ENCODE data around the gene BCAS3.
A peak's percentile ranks its signal among the peaks of the same experiment; 100 is the strongest.
"Not testable (repeated sequence)": the region's sequence is repeated elsewhere in the genome, so short reads cannot be mapped to it uniquely, and the experiment has no call there.

BCAS3 gene

GRCh38 chr17:60773552-60773951, 95.9 kb downstream of the BCAS3 start:
- intact Hi-C loops (cut with DNase I), result no loop called here
- DNase-seq, result no peak

DNA sequence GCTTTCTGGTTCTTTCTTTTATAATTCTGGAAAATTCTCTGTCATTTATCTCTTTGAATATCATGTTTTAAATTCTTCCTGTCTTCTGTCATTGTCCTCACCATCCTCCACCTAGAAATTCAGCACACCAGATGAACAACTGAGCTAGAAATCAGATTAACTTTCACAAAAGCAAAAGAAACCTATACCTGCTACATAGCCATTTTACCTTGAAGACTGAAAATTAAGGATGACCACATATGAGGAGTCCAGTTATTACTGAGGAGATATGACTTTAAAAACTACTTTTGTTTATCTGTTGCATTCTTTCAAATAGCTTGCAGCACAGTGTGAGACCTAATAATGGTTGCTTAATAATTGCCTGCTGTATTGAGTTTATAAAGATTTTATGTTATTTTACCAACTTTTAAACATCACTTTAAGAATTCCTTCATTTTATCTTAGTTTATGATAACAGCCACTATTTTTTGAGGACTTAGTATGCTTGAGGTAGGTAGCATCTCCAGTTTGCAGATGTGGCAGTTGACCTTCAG, 104.3 kb downstream of the BCAS3 start:
- intact Hi-C loops (cut with DNase I), result no loop called here

DNA sequence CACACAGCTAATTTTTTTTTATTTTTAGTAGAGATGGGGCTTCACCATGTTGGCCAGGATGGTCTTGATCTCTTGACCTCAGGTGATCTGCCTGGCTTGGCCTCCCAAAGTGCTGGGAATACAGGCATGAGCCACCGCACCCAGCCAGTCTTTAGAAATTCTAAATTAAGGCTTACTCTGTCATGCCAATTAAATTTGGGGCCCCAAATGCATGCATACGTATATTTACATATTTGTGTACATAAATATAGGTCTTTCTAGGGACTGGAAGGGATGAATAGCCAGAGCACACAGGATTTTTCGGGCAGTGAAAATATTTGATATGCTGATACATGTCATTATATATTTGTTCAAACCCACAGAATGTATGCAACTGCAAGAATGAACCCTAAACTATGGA, 105.1 kb downstream of the BCAS3 start:
- DNase-seq, result no peak
- intact Hi-C loops (cut with DNase I), result no loop called here

More for the DNA sequence above, 104.3 kb downstream of the BCAS3 start:
- no peak for DNase-seq

DNA sequence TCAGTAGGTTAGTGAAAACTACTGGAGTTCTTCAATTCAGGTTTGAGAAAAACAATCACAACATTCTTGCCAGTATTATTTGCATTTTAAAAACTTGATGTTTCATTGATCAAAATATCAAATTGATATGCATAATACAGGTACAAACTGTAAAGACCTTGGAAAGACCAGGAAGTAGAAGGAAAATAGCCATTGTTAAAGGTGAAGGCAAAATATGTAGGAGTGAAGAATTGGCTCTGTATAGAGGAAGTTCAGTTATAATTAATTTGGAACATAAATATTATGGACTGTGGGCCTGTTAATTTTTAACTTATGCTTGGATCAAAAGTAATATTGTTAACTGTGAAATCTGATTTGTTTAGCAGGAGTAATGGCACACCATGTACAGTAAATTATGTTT, 112.6 kb downstream of the BCAS3 start:
- intact Hi-C loops (cut with DNase I), result no loop called here
- no peak for DNase-seq

DNA sequence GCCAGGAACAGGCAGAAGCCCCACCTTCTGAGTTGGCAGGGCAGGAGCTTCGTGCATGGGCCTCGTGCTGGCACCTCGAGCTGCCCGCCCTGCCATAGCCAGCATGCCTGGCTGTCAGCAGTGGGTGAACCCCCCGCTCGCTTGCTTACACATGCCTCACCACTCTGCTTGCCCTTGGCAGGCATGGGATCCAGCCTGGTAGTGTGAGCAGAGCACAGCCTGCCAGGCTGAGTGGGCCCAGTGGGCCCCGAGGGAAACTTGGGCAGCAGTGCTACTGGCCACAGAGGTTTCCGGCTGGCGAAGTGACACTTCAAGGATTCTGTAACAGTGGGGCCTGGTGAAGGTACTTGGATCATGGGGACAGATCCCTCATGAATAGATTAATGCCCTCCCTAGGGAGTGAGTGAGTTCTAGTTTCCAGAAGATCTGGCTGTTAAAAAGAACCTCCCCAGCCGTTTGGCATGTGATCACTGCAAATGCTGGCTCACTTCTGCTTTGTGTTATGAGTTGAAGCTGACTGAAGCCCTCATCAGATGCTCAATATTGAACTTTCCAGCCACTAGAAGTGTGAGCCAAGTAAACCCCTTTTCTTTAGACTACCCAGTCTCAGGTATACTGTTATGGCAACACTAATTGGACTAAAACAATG, 114.7 kb downstream of the BCAS3 start:
- no peak for DNase-seq
- intact Hi-C loops (cut with DNase I), result no loop called here

GRCh38 chr17:60798576-60798975, 120.9 kb downstream of the BCAS3 start:
- intact Hi-C loops (cut with DNase I), result no loop called here
- no peak for DNase-seq

DNA sequence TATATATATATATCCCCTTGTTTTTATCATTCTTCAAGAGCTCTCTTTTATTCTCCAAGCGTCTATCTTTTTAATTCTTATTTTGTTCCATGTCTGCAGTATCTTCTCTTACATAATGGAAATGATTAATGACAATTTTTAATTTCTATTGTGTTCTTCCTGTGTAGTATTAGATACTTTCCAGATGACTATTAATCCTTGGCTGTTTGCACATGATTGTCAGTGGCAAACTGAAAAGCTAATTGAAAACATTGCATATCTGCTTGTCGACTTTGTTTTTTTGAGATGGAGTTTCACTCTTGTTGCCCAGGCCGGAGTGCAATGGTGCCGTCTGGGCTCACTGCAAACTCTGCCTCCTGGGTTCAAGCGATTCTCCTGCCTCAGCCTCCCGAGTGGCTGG, 124.7 kb downstream of the BCAS3 start:
- DNase-seq, result no peak
- intact Hi-C loops (cut with DNase I), result no loop called here

DNA sequence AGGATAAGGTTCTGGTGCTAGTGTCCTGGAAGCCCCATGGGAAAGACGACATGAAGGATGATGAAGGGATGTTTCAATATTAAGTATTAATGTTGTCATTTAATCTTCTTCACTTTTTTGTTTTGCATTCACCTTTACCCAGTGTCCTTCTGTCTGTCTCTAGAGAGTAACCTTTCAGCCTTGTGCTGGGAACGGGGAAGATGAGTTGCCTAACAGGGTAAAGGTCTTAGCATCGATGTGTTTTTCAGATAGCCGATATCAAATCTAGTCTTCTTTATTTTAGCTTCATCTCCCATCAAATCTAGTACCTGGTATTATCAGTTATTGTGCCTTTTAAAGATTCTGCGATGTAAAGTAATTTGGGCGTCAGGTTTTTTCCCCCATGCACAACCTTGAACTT, 125.4 kb downstream of the BCAS3 start:
- intact Hi-C loops (cut with DNase I), result no loop called here
- DNase-seq, result no peak

DNA sequence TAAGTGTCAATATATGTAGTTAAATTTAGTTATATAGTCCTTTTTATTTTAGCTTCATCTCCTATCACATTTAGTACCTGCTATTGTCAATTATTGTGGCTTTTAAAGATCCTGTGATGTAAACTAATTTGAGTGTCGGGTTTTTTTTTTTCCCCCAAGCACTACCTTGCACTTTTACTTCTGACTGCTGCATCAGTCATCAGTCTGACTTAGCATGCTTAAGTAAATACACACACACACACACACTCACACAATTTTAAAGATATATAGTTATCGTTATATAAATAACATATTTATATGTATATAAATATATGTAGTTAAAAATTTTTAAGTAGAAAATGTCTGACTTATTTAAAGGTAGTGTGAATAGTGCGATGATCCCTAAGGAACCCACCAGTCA, 127.2 kb downstream of the BCAS3 start:
- DNase-seq, result no peak
- intact Hi-C loops (cut with DNase I), result no loop called here

DNA sequence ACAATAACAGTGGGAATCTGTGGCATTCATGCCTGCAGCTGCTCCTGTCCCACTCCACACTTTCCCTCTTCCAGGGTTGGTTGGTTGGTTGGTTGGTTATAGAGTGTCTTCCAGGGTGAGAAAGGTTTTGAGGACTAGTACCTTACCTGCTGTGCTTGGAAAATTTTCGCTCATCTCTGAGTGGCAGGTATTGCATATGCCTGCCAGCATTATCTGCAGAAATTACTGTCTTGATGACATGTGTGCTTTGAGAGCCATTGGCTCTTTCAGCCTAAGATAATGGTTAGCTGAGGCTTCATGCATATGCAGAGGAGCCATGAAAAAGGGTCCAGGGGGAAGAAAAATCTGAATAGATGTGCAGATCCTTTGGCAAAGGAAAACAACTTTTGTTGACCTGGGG, 131.8 kb downstream of the BCAS3 start:
- intact Hi-C loops (cut with DNase I), result no loop called here
- DNase-seq, result no peak

DNA sequence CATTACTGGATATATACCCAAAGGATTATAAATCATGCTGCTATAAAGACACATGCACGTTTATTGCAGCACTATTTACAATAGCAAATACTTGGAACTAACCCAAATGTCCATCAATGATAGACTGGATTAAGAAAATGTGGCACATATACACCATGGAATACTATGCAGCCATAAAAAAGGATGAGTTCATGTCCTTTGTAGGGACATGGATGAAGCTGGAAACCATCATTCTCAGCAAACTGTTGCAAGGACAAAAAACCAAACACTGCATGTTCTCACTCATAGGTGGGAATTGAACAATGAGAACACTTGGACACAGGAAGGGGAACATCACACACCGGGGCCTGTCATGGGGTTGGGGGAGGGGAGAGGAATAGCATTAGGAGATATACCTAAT, 137.3 kb downstream of the BCAS3 start:
- intact Hi-C loops (cut with DNase I), result not testable (repeated sequence)

GRCh38 chr17:60817192-60817591, 139.5 kb downstream of the BCAS3 start:
- no peak for DNase-seq

More for the DNA sequence above, 137.3 kb downstream of the BCAS3 start:
- not testable (repeated sequence) for DNase-seq

GRCh38 chr17:60819447-60820130, 141.9 kb downstream of the BCAS3 start:
- intact Hi-C loops (cut with DNase I), result no loop called here

More at GRCh38 chr17:60817192-60817591, 139.5 kb downstream of the BCAS3 start:
- intact Hi-C loops (cut with DNase I), result no loop called here

DNA sequence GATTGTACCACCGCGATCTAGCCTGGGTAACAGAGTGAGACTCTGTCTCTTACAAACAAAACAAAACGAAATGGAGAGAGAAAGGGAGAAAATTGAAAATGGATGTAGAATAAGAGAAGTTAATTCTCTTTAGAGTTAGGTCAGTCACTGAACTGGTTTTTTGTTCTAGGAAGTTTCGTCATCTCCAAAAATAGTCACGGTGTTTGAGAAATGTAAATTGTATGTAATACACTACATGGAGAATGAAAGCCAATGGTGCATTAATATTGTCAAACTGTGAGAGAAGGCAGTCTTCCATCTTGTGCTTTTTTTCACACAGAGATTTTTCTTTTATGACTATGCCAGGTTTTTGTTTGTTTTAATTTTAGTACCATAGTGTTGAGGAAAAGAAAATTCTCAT, 145.9 kb downstream of the BCAS3 start:
- DNase-seq, result no peak
- intact Hi-C loops (cut with DNase I), result no loop called here

More at GRCh38 chr17:60819447-60820130, 141.9 kb downstream of the BCAS3 start:
- no peak for DNase-seq

DNA sequence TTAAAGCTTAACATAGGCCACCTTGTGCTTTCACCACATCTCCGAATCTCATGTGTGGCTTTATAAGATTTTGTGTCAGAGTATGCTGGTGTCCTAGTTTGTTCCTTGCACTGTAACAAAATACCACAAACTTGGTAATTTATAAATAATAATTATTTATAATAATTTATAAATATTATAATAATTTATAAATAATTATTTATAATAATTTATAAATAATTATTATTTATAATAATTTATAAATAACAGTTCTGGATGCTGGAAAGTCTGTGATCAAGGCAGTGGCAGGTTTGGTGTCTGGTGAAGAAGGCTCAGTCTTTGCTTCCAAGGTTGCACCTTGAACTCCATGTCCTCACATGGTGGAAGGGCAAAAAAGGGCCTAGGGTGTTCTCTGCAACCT, 147.7 kb downstream of the BCAS3 start:
- no peak for DNase-seq
- intact Hi-C loops (cut with DNase I), result no loop called here

- intact Hi-C loops (cut with DNase I), result no loop called here
- DNase-seq, result no peak
These were observed 150.3 kb downstream of the BCAS3 start for GRCh38 chr17:60827943-60828342.

- DNase-seq, result peak in 2 of 10 donors; percentile 5 to 22
- intact Hi-C loops (cut with DNase I), result no loop called here
These were observed 154.5 kb downstream of the BCAS3 start for GRCh38 chr17:60832151-60832585.

GRCh38 chr17:60832631-60833030, 155.0 kb downstream of the BCAS3 start:
- intact Hi-C loops (cut with DNase I), result no loop called here
- DNase-seq, result no peak

- intact Hi-C loops (cut with DNase I), result no loop called here
- no peak for DNase-seq
These were observed 162.8 kb downstream of the BCAS3 start for GRCh38 chr17:60840456-60840855.

- intact Hi-C loops (cut with DNase I), result no loop called here
- no peak for DNase-seq
These were observed 167.4 kb downstream of the BCAS3 start for GRCh38 chr17:60845012-60845411.

DNA sequence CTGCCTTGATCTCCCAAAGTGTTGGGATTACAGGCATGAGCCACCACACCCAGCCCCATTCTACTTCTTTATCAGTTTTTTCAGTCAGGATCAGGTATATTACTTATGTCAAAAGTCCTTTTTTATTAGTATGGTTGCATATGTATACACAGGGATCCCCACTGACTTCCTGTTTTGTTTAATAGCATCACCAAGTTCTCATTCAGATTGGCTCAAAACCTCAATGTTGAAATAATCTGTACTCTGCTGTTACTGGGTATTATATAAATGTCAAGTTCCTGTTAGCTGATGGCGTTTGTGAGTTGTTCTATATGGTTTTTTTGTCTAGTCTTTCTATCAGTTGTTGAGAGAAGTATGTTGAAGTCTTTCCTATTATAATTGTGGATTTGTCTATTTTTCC, 168.5 kb downstream of the BCAS3 start:
- no peak for DNase-seq
- intact Hi-C loops (cut with DNase I), result no loop called here

GRCh38 chr17:60851181-60851580, 173.5 kb downstream of the BCAS3 start:
- intact Hi-C loops (cut with DNase I), result no loop called here
- peak in 1 of 10 donors; percentile 60 for DNase-seq
